HG03060 (cell line): ENCODE measurements around the gene PRRT4.

Experiments used
- ATAC-seq: cut with Tn5 transposase; IDR thresholded peaks from one replicate; pipeline ENCODE4 v1.9.1; 2021; ENCODE audit warnings: low read depth, moderate number of reproducible peaks; ENCODE audit not compliant: unreplicated experiment

The PRRT4 gene

DNA sequence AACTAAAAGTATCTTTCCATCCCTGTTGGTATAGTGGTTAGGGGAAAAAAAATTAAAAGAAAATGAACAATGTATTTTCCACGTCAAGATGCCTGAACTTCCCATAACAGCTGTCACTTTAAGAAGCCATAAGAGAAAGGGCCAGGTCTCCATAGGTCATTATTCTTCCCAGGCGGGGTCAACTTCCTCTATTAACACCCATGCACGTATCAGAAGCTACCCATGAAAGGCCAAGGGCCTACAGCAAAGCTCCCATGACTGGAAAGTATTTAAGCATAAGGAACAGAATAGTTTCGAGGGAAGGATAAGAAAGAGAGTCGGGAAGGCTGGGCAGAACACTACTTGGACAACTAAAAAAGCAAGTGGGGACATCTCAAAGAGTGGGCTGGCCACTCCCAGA is 57.8 kb downstream of the PRRT4 start:
- no peak for ATAC-seq

DNA sequence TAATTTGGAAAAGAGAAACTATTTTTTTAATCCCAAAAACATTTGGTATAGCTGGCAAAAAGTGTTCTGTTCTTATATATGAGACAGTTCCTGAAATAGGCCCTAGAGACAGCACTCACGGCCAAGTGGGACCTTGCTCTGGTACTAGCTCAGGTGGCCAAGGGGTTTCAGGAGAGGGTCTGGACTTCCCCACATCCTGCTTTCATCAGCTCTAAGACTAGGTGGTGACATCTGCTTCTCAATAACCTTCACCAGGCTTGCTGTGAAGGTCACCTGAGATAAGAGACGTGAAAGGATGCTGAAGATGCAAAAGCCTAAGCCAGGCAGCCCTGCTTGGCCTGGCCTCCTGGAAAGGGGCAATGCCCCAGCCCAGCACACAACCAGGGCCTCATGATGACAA is 58.4 kb downstream of the PRRT4 start:
- ATAC-seq = no peak

- no peak for ATAC-seq
Observed at GRCh38 chr7:128302139-128302538, 59.4 kb downstream of the PRRT4 start.
